HepG2 (cell line): ENCODE measurements around the gene PDCL3. TPM values are rescaled to one million over a fixed set of nuclear protein-coding genes. Genes with fewer than 3 reads are reported as not detected.

Source experiments
- ATAC-seq: fragments of 200-7000 bp; cut with Tn5 transposase; 3 replicates; pipeline ENCODE4 v1.9.1; 2020; ENCODE audit warnings: mild to moderate bottlenecking, moderate library complexity
- BruUV-seq: library from RNA; stranded (reverse); fragments of 400-500 nt; replicated peaks from 2 replicates; lab custom pipeline; 2021; lab: Mats Ljungman, UMichigan
- CTCF ChIA-PET: fragments of 300-600 bp; formaldehyde crosslinking; extraction: SDS; loops from one replicate; lab custom pipeline; 2021; ENCODE audit warnings: low total read pairs, inconsistent platforms, low intra/inter-chr PET ratio; lab: Yijun Ruan, JAX
- POLR2A ChIA-PET: fragments of 350-600 bp; sonication (Branson Sonifier 250); formaldehyde crosslinking; loops from one replicate; lab custom pipeline; 2020; ENCODE audit warnings: antibody characterized with exemption, inconsistent platforms; lab: Yijun Ruan, JAX
- DNase-seq: peaks from one replicate; pipeline ENCODE4 v3.0.0-alpha.2; 2015; ENCODE audit warnings: low spot score
- FAIRE-seq: peaks from 3 replicates; lab custom pipeline; 2011; peaks lifted over from hg19 to GRCh38; lab: Jason Lieb, UNC
- H2AFZ ChIP-seq: one replicate; pipeline ENCODE4 v1.6.1; 2011; ENCODE audit warnings: low read length, inconsistent platforms
- H3K27ac ChIP-seq: fragments of 300-600 bp; 3 replicates; pipeline ENCODE4 v1.8.0; 2011; ENCODE audit warnings: mixed run types, mild to moderate bottlenecking, mixed read lengths, low read length, inconsistent platforms; ENCODE audit not compliant: insufficient read depth; ENCODE audit errors: extremely low read length
- H3K27me3 ChIP-seq, 2 experiments: fragments of 200-600 bp in 1 of 2; 2 replicates in 1 of 2; 3 replicates in 1 of 2; pipeline versions ENCODE4 v1.6.0 to v1.8.0; 2011; ENCODE audit warnings: low read length in 2 of 2, mild to moderate bottlenecking in 2 of 2, moderate library complexity in 2 of 2, inconsistent platforms in 1 of 2; ENCODE audit not compliant: insufficient read depth in 2 of 2, control insufficient read depth in 1 of 2
- H3K36me3 ChIP-seq, 2 experiments: fragments of 200-600 bp in 1 of 2; replicated peaks in 1 of 2; 2 replicates in 1 of 2; 3 replicates in 1 of 2; pipeline versions ENCODE4 v1.5.1 to v1.8.0; 2011; ENCODE audit warnings: low read length in 2 of 2, inconsistent platforms in 1 of 2; ENCODE audit not compliant: insufficient read depth in 2 of 2, control insufficient read depth in 1 of 2
- H3K4me1 ChIP-seq: 2 replicates; pipeline ENCODE4 v1.5.1; 2012; ENCODE audit warnings: low read length, inconsistent platforms; ENCODE audit not compliant: insufficient read depth
- H3K4me2 ChIP-seq: 2 replicates; pipeline ENCODE4 v1.6.0; 2011; ENCODE audit warnings: low read depth, low read length, inconsistent platforms
- H3K4me3 ChIP-seq, 3 experiments: fragments of 200-600 bp in 1 of 3; sonication (generic), shearing (Covaris generic) in 1 of 3; replicated peaks in 1 of 3; 2 replicates each; pipeline ENCODE4 v1.5.1; 2011 to 2016; ENCODE audit warnings: low read length in 3 of 3, inconsistent platforms in 2 of 3, low read depth in 2 of 3, mild to moderate bottlenecking in 2 of 3, control low read depth in 1 of 3, mixed read lengths in 1 of 3; ENCODE audit not compliant: insufficient read depth in 1 of 3
- H3K79me2 ChIP-seq: one replicate; pipeline ENCODE4 v1.6.1; 2011; ENCODE audit warnings: low read length, inconsistent platforms; ENCODE audit not compliant: insufficient read depth
- H3K9ac ChIP-seq: 2 replicates; pipeline ENCODE4 v1.6.0; 2011; ENCODE audit warnings: mild to moderate bottlenecking, low read depth, low read length, inconsistent platforms; ENCODE audit not compliant: insufficient read depth
- H3K9me3 ChIP-seq: 2 replicates; pipeline ENCODE4 v1.5.1; 2012; ENCODE audit warnings: mild to moderate bottlenecking, low read length
- H4K20me1 ChIP-seq: 2 replicates; pipeline ENCODE4 v1.6.0; 2011; ENCODE audit warnings: inconsistent platforms, mild to moderate bottlenecking, low read length, moderate library complexity; ENCODE audit not compliant: insufficient read depth
- BATF2 ChIP-seq: sonication (generic); formaldehyde crosslinking; IDR thresholded peaks from 2 replicates; pipeline ENCODE4 v1.8.0; 2022; ENCODE audit warnings: mild to moderate bottlenecking, missing genetic modification reagents, moderate library complexity
- E2F2 ChIP-seq: sonication (generic); formaldehyde crosslinking; IDR thresholded peaks from 2 replicates; pipeline ENCODE4 v1.4.0; 2020; ENCODE audit warnings: missing genetic modification reagents, borderline replicate concordance
- IRX3 ChIP-seq: sonication (generic); formaldehyde crosslinking; IDR thresholded peaks from 2 replicates; pipeline ENCODE4 v1.8.1; 2023; ENCODE audit warnings: mild to moderate bottlenecking, low read depth, missing genetic modification reagents, borderline replicate concordance
- JDP2 ChIP-seq: sonication (generic); formaldehyde crosslinking; IDR thresholded peaks from 2 replicates; pipeline ENCODE4 v1.8.1; 2022; ENCODE audit warnings: missing genetic modification reagents, borderline replicate concordance
- KLF11 ChIP-seq: IDR thresholded peaks from 2 replicates; pipeline ENCODE4 v1.6.1; 2016; ENCODE audit warnings: missing compliant biosample characterization
- MED8 ChIP-seq: sonication (generic); formaldehyde crosslinking; IDR thresholded peaks from 2 replicates; pipeline ENCODE4 v1.8.1; 2023; ENCODE audit warnings: mild to moderate bottlenecking, missing genetic modification reagents; ENCODE audit not compliant: insufficient replicate concordance
- MTA3 ChIP-seq: sonication (generic); formaldehyde crosslinking; IDR thresholded peaks from 2 replicates; pipeline ENCODE4 v1.4.0; 2020; ENCODE audit warnings: missing genetic modification reagents
- MXD3 ChIP-seq: IDR thresholded peaks from 2 replicates; pipeline ENCODE4 v1.6.1; 2016; ENCODE audit warnings: mild to moderate bottlenecking, missing biosample characterization, missing genetic modification reagents
- NFE2L1 ChIP-seq: sonication (generic); formaldehyde crosslinking; IDR thresholded peaks from 2 replicates; pipeline ENCODE4 v1.4.0; 2020; ENCODE audit warnings: missing genetic modification reagents, mild to moderate bottlenecking, borderline replicate concordance
- PCBP2 ChIP-seq: fragments of 200-400 bp; formaldehyde crosslinking; optimal IDR thresholded peaks from 2 replicates; pipeline ENCODE3; 2018; ENCODE audit warnings: low read length, low read depth; ENCODE audit not compliant: poor library complexity, severe bottlenecking
- RORA ChIP-seq: sonication (generic); formaldehyde crosslinking; IDR thresholded peaks from 2 replicates; pipeline ENCODE4 v1.5.0; 2020; ENCODE audit warnings: mild to moderate bottlenecking, missing genetic modification reagents, moderate library complexity
- STAG1 ChIP-seq: sonication (generic); formaldehyde crosslinking; IDR thresholded peaks from 2 replicates; pipeline ENCODE4 v1.4.0; 2020; ENCODE audit warnings: missing genetic modification reagents
- ZFP37 ChIP-seq: sonication (generic); formaldehyde crosslinking; IDR thresholded peaks from 2 replicates; pipeline ENCODE4 v1.4.0; 2020; ENCODE audit warnings: missing genetic modification reagents, borderline replicate concordance
- ZFP41 ChIP-seq: sonication (generic); formaldehyde crosslinking; IDR thresholded peaks from 2 replicates; pipeline ENCODE4 v1.4.0; 2020; ENCODE audit warnings: mild to moderate bottlenecking, missing genetic modification reagents, borderline replicate concordance
- ZFY ChIP-seq: sonication (generic); formaldehyde crosslinking; IDR thresholded peaks from 2 replicates; pipeline ENCODE4 v1.4.0; 2020; ENCODE audit warnings: missing genetic modification reagents
- ZNF33A ChIP-seq: sonication (generic); formaldehyde crosslinking; IDR thresholded peaks from 2 replicates; pipeline ENCODE4 v1.5.1; 2020; ENCODE audit warnings: missing genetic modification reagents, mild to moderate bottlenecking, moderate library complexity, borderline replicate concordance
- ZNF33B ChIP-seq: sonication (generic); formaldehyde crosslinking; IDR thresholded peaks from 2 replicates; pipeline ENCODE4 v1.5.1; 2020; ENCODE audit warnings: mild to moderate bottlenecking, missing genetic modification reagents
- ZNF614 ChIP-seq: IDR thresholded peaks from 2 replicates; pipeline ENCODE4 v1.6.1; 2018; ENCODE audit warnings: missing biosample characterization, missing genetic modification reagents, inconsistent platforms, borderline replicate concordance
- ZNF75D ChIP-seq: sonication (generic); formaldehyde crosslinking; IDR thresholded peaks from 2 replicates; pipeline ENCODE4 v1.8.1; 2023; ENCODE audit warnings: missing genetic modification reagents, mild to moderate bottlenecking, borderline replicate concordance
- ZSCAN30 ChIP-seq: sonication (generic); formaldehyde crosslinking; IDR thresholded peaks from 2 replicates; pipeline ENCODE4 v1.5.0; 2020; ENCODE audit warnings: mild to moderate bottlenecking, missing genetic modification reagents
- WGBS: methylation state at CpG from one replicate; pipeline ENCODE4 v1.1.6; 2017; ENCODE audit warnings: low lambda C conversion rate; 5-methylcytosine and 5-hydroxymethylcytosine counted together
- in situ Hi-C: cut with HindIII; loops from 2 replicates; pipeline ENCODE4 v1.10.0; 2017; ENCODE audit warnings: low pct_unique_long_range_greater_than_20kb; ENCODE audit not compliant: extremely low pct_ligation_motif_present
- intact Hi-C: fragments of 100-400 bp; cut with micrococcal nuclease; formaldehyde crosslinking; loops from one replicate; pipeline ENCODE4 v1.10.0; 2022; ENCODE audit not compliant: unreplicated experiment
- polyA plus RNA-seq, 8 experiments: library from polyadenylated mRNA; depleted of rRNA in 3 of 8; stranded (reverse) in 7 of 8; unstranded in 1 of 8; fragments of >200 nt; fragmentation: Illumina TruSeq in 4 of 8; extraction: Trizol in 4 of 8; gene quantifications; 2 replicates each; pipeline versions ENCODE4 v1.2.1 to v1.2.3, GENCODE V29; 2011 to 2016; ENCODE audit warnings: low read depth in 4 of 8, missing spikeins in 1 of 8, mixed read lengths in 1 of 8; ENCODE audit not compliant: insufficient read depth in 1 of 8
- total RNA-seq, 5 experiments: library from RNA; depleted of rRNA; stranded (reverse); fragments of >200 nt; fragmentation: Illumina TruSeq; extraction: Trizol; gene quantifications; 2 replicates each; pipeline ENCODE4 v1.2.3, GENCODE V29; 2016; ENCODE audit warnings: low read depth in 1 of 5

The PDCL3 gene
- total and polyA plus RNA-seq, 2 of the 13 experiments (the other 11 are each of a cell fraction or from before 2014, with no cell fraction given): 14.4 to 24.4 TPM

GRCh38 chr2:100621371-100621951, 58.7 kb downstream of the PDCL3 start (continued):
- TF ChIP-seq ZFP41 (CRISPR knock-in tag): no peak
- no peak for TF ChIP-seq ZNF614
- TF ChIP-seq PCBP2: no peak
- TF ChIP-seq STAG1 (CRISPR knock-in tag): no peak
- no peak for TF ChIP-seq ZNF33A (CRISPR knock-in tag)
- TF ChIP-seq IRX3 (CRISPR knock-in tag): no peak
- no peak for TF ChIP-seq BATF2 (CRISPR knock-in tag)
- TF ChIP-seq ZSCAN30 (CRISPR knock-in tag): no peak
- no peak for TF ChIP-seq ZNF33B (CRISPR knock-in tag)

GRCh38 chr2:100623033-100623715, 60.4 kb downstream of the PDCL3 start:
- no TSS peak for BruUV-seq
- Histone ChIP-seq H3K36me3 (no peaks in the 10 kb centered on the region), H3K9ac (no peak overlapping the region), H3K27ac (no peak overlapping the region), H4K20me1 (no peaks in the 10 kb centered on the region), H3K4me2 (no peak overlapping the region)
- WGBS: 42% methylated on average over 8 of the region's 8 CpGs
- CTCF ChIA-PET: no interaction called here
- in situ Hi-C loops: no loop called here
- ATAC-seq: no peak
- TF ChIP-seq KLF11: no peak
- TF ChIP-seq ZFP37 (CRISPR knock-in tag): no peak
- no peak for TF ChIP-seq NFE2L1 (CRISPR knock-in tag)
- TF ChIP-seq MTA3: no peak
- TF ChIP-seq JDP2 (CRISPR knock-in tag): no peak
- no peak for TF ChIP-seq MXD3 (CRISPR knock-in tag)
- TF ChIP-seq RORA (CRISPR knock-in tag): no peak
- no peak for TF ChIP-seq E2F2
- TF ChIP-seq ZNF75D (CRISPR knock-in tag): no peak
- no peak for TF ChIP-seq ZFY
- TF ChIP-seq MED8: no peak
- TF ChIP-seq, all 625 proteins: peak for 0
- Histone ChIP-seq H3K4me3 (no peak overlapping the region), H3K4me1 (no peaks in the 10 kb centered on the region), H3K79me2 (no peaks in the 10 kb centered on the region), H3K27me3 (peaks cover 2 to 64% of the 10 kb centered on the region in 2 experiments), H3K9me3 (no peaks in the 10 kb centered on the region), H2AFZ (no peak overlapping the region)
- POLR2A ChIA-PET: no interaction called here
- FAIRE-seq (no peak), DNase-seq (no peak)
- intact Hi-C loops: no loop called here
